Testis (tissue), 2 donors: ENCODE measurements around the gene TCEAL9.

Source experiments
- POLR2A ChIP-seq: fragments of 450-650 bp; IDR thresholded peaks from one replicate; pipeline ENCODE4 v1.6.1; 2017; ENCODE audit warnings: antibody characterized with exemption, mild to moderate bottlenecking, moderate library complexity
- TF ChIP-seq, protein P1 (sequence below), 3 experiments: fragments of 450-650 bp in 2 of 3; fragments of 200-600 bp in 1 of 3; sonication (generic) in 1 of 3; IDR thresholded peaks; one replicate each; pipeline ENCODE4 v1.5.1; 2016 to 2019; ENCODE audit warnings: antibody characterized with exemption in 3 of 3, mild to moderate bottlenecking in 2 of 3, moderate library complexity in 1 of 3

DNA sequence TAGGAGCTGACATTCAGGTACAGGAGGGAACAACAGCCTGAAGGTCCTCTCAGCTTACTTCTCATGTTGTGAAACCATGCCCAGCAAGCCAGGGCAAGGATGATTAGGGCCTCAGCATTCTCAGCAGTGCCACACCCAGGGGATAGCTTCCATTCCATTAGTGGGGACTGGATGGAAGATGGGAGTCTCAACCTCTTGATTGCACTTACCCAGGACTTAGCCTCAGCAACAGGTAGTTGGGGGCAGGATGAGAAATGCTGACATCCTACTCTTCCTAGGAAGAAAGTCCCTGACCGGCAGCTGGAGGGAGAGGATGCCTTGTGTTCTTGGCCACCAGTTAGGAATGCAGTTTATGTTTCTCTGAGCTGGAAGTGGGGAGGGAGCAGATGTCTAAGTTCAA lies 11.2 kb downstream of the TCEAL9 start:
- TF ChIP-seq, protein P1, sequence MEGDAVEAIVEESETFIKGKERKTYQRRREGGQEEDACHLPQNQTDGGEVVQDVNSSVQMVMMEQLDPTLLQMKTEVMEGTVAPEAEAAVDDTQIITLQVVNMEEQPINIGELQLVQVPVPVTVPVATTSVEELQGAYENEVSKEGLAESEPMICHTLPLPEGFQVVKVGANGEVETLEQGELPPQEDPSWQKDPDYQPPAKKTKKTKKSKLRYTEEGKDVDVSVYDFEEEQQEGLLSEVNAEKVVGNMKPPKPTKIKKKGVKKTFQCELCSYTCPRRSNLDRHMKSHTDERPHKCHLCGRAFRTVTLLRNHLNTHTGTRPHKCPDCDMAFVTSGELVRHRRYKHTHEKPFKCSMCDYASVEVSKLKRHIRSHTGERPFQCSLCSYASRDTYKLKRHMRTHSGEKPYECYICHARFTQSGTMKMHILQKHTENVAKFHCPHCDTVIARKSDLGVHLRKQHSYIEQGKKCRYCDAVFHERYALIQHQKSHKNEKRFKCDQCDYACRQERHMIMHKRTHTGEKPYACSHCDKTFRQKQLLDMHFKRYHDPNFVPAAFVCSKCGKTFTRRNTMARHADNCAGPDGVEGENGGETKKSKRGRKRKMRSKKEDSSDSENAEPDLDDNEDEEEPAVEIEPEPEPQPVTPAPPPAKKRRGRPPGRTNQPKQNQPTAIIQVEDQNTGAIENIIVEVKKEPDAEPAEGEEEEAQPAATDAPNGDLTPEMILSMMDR (IDR thresholded peaks at IDR 0.05), result no peak
- no peak for TF ChIP-seq POLR2A
